HUES48 (cell line): Measurements from ENCODE around the gene CELF4.

Experiments used
- H3K27ac ChIP-seq: one replicate; pipeline ENCODE4 v1.7.0; 2013; ENCODE audit warnings: low read depth, low read length, inconsistent platforms
- H3K27me3 ChIP-seq: 2 replicates; pipeline ENCODE4 v1.6.1; 2013; ENCODE audit warnings: mild to moderate bottlenecking, low read length; ENCODE audit not compliant: control insufficient read depth, insufficient read depth
- H3K36me3 ChIP-seq: 2 replicates; pipeline ENCODE4 v1.6.1; 2013; ENCODE audit warnings: low read length; ENCODE audit not compliant: control insufficient read depth, insufficient read depth
- H3K4me1 ChIP-seq: 2 replicates; pipeline ENCODE4 v1.6.1; 2013; ENCODE audit warnings: mild to moderate bottlenecking, low read length; ENCODE audit not compliant: control insufficient read depth, insufficient read depth
- H3K4me3 ChIP-seq: 2 replicates; pipeline ENCODE4 v1.5.1; 2013; ENCODE audit warnings: mild to moderate bottlenecking, low read depth, low read length
- H3K9ac ChIP-seq: 2 replicates; pipeline ENCODE4 v1.6.1; 2013; ENCODE audit warnings: mild to moderate bottlenecking, low read depth, low read length, moderate library complexity
- H3K9me3 ChIP-seq: 2 replicates; pipeline ENCODE4 v1.6.1; 2013; ENCODE audit warnings: low read length; ENCODE audit not compliant: control insufficient read depth, insufficient read depth

CELF4 gene

GRCh38 chr18:37524498-37525261 is 40.9 kb downstream of the CELF4 start:
- Histone ChIP-seq H3K27ac (no peak overlapping the region), H3K4me1 (peaks cover 19% of the 10 kb centered on the region), H3K4me3 (peak overlapping the region; percentile 49), H3K9me3 (no peaks in the 10 kb centered on the region), H3K27me3 (peaks cover 58% of the 10 kb centered on the region), H3K9ac (no peak overlapping the region), H3K36me3 (no peaks in the 10 kb centered on the region)

DNA sequence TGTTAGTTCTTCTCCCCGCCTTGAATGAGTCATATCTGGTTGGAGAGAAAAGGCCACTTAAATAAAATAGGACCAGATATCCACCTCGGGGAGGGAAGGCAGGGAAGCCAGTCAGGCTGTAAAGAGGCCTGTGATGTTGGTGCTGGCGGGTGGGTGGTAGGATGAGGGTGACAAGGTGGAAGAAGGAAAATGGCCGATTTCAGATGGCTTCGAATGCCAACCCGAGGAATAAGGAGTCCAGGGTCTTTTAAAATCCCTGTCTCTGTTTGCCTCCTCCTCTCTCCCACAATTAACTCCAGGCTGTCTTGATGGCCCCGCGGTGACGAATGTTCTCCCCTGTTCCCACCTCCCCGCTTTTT is 41.5 kb downstream of the CELF4 start:
- Histone ChIP-seq H3K9ac (no peak overlapping the region), H3K4me1 (peaks cover 19% of the 10 kb centered on the region), H3K9me3 (no peaks in the 10 kb centered on the region), H3K27me3 (peaks cover 58% of the 10 kb centered on the region), H3K27ac (no peak overlapping the region), H3K4me3 (peak overlapping the region; percentile 49), H3K36me3 (no peaks in the 10 kb centered on the region)

DNA sequence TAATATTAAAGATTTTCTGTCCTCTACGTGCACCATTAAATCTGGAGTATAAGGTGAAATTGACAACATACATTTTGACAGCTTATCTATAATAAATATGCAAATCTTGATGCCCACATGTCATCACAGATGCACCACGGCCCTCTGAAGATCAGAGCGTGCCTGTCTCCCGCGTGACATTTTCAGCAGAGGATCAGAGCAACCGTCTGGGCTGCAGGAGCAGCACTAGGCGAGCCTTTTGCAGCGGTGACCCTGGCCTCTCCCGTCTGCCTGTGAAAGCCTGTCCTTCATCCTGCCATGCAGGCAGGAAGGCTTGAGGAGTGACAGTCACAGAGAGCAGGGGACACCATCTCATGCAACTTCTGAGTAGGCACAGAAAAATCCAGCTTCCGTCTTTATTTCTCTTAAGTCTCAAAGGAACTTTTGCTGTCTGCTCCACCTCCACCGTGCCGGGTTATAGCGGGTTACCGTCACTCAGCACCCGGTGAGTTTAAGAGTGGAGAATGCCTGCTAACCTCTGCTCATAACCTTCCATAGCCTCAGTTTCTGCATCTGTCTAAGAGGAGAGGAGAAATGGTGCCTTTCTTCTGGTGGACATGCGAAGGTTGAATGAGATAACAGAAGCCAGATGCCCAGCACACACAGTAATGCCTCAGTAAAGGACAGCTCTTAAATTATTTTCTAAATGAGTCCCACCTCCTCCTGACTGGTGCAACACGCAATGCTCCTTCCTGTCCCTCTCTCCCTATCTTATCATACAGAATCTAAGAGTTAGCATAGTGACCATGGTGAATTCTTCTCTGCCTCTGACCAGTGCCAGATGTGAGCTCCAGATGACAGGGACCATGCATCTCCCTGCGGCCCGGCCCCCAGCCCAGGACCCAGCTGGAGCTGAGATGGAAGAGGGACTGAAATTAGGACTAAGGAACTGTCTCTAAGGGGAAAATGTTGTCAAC is 43.8 kb downstream of the CELF4 start:
- Histone ChIP-seq H3K9ac (no peak overlapping the region), H3K36me3 (no peaks in the 10 kb centered on the region), H3K4me1 (peaks cover 19% of the 10 kb centered on the region), H3K27me3 (peaks cover 50% of the 10 kb centered on the region), H3K27ac (no peak overlapping the region), H3K4me3 (no peak overlapping the region), H3K9me3 (no peaks in the 10 kb centered on the region)

- H3K36me3 ChIP-seq: no peaks in the 10 kb centered on the region
- H3K27ac ChIP-seq: no peak overlapping the region
- H3K27me3 ChIP-seq: peaks cover 38% of the 10 kb centered on the region
- peaks cover 10% of the 10 kb centered on the region; the same call in 1 of the 2 replicates for H3K4me1 ChIP-seq
- no peak overlapping the region for H3K4me3 ChIP-seq
- H3K9me3 ChIP-seq: no peaks in the 10 kb centered on the region
- H3K9ac ChIP-seq: no peak overlapping the region
Observed at GRCh38 chr18:37520508-37520907, 45.1 kb downstream of the CELF4 start.

DNA sequence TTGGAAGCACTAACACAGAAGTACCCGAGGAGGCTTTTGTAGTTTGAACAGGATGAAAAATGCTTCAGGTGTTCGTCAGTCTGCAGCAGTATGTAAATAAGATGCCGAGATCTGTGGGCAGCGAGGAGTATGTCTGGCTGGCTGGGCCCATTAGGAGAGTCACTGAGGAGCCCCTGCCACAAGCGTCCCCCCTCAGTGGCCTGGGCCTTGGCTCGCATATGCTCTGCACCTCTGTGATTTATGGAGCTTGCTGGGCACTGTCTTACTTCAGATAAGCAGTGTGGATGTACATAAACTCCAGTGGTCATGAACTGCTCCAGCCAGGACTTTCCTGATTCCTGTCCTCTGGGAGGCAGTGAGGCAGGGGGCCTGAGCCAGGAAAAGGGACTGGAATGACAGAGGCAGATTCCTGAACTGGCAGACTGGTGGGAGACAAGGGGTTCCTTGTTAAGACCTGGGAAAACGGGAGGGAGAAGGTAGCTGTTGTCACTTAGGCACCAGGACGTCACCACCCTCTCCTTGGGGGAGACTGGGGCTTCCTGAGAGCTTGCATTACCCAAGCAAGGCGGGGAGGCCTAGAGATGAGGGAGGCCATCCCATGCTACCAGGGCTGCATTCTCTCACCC is 46.0 kb downstream of the CELF4 start:
- H3K36me3 ChIP-seq: no peaks in the 10 kb centered on the region
- H3K4me3 ChIP-seq: no peak overlapping the region
- peaks cover 31% of the 10 kb centered on the region for H3K27me3 ChIP-seq
- no peaks in the 10 kb centered on the region for H3K9me3 ChIP-seq
- H3K27ac ChIP-seq: no peak overlapping the region
- H3K4me1 ChIP-seq: 0 out of 2 replicates have a peak, but pooled peaks cover 4% of the 10 kb centered on the region
- H3K9ac ChIP-seq: no peak overlapping the region

- Histone ChIP-seq H3K9me3 (no peaks in the 10 kb centered on the region), H3K9ac (no peak overlapping the region), H3K4me1 (no peaks in the 10 kb centered on the region), H3K27me3 (peaks cover 4% of the 10 kb centered on the region), H3K4me3 (no peak overlapping the region), H3K36me3 (no peaks in the 10 kb centered on the region), H3K27ac (no peak overlapping the region)
Observed at GRCh38 chr18:37516361-37516853, 49.2 kb downstream of the CELF4 start.

- no peak overlapping the region for H3K9ac ChIP-seq
Observed at GRCh38 chr18:37514953-37515352, 50.6 kb downstream of the CELF4 start.

DNA sequence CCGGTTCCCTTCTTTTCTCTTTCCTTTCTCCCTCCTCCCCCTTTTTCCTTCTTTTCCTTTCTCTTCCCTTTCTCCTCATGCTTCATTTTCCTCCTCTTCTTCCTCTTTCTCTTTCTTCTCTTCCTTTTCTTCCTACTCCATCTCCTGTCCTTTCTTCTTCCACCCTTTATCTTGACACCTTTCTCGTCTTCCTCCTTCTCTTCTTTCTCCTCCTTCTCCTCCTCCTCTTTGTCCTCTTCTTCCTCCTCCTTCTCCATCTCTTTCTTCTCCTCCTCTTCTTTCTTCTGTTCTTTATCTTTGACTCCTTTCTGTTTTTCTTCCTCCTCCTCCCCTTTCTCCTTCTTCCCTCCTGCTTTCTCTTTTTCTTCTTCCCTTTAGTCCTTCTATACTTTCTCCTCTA is 53.2 kb downstream of the CELF4 start:
- Histone ChIP-seq H3K9me3 (no peaks in the 10 kb centered on the region), H3K9ac (no peak overlapping the region), H3K4me3 (no peak overlapping the region), H3K36me3 (no peaks in the 10 kb centered on the region), H3K4me1 (no peaks in the 10 kb centered on the region), H3K27me3 (no peaks in the 10 kb centered on the region; the same call in 1 of the 2 replicates), H3K27ac (no peak overlapping the region)

More at GRCh38 chr18:37514953-37515352, 50.6 kb downstream of the CELF4 start:
- Histone ChIP-seq H3K9me3 (no peaks in the 10 kb centered on the region), H3K4me3 (no peak overlapping the region), H3K36me3 (no peaks in the 10 kb centered on the region), H3K27ac (no peak overlapping the region), H3K27me3 (no peaks in the 10 kb centered on the region; the same call in 1 of the 2 replicates), H3K4me1 (no peaks in the 10 kb centered on the region)

DNA sequence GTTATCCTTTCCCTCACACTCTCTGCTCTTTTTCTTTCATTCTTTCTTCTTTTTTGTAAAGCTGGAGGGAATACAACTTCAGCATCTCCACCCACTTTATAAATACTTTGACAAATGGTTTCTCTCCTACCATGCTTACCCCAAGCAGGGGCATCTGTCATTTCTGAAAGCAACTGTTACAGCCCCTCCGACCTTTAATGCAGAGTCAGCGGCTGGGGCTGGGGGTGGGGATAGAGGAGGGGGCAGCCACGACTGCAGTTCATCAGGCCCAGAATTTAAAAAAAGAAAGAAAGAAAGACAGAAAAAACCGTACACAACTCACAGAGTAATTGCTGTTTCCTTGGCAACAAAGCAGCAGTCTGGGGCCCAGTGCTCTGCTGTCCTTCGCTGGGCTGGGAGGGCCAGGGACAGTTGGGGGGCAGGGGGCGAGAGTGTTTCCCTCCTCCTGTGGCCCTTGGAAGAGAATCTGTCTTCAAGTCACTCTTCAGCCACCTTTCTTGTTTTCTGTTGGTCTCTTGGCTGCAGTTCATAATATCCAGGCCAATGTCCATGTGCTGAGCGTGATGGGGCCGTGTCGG is 53.8 kb downstream of the CELF4 start:
- no peaks in the 10 kb centered on the region for H3K9me3 ChIP-seq
- no peaks in the 10 kb centered on the region; the same call in 1 of the 2 replicates for H3K27me3 ChIP-seq
- H3K4me3 ChIP-seq: no peak overlapping the region
- H3K4me1 ChIP-seq: no peaks in the 10 kb centered on the region
- no peaks in the 10 kb centered on the region for H3K36me3 ChIP-seq
- no peak overlapping the region for H3K9ac ChIP-seq
- H3K27ac ChIP-seq: no peak overlapping the region

- H3K36me3 ChIP-seq: no peaks in the 10 kb centered on the region
- no peaks in the 10 kb centered on the region for H3K9me3 ChIP-seq
- no peak overlapping the region for H3K9ac ChIP-seq
- no peak overlapping the region for H3K27ac ChIP-seq
- H3K4me1 ChIP-seq: no peaks in the 10 kb centered on the region
- no peaks in the 10 kb centered on the region; the same call in 1 of the 2 replicates for H3K27me3 ChIP-seq
- no peak overlapping the region for H3K4me3 ChIP-seq
Observed at GRCh38 chr18:37509600-37509999, 56.0 kb downstream of the CELF4 start.
